C4-2B (cell line): ENCODE results near the gene ANKS1B.

Source experiments
- CTCF ChIP-seq: fragments of 450-650 bp; conservative IDR thresholded peaks from 2 replicates; pipeline ENCODE4 v1.5.1; 2017; ENCODE audit warnings: mild to moderate bottlenecking
- ZFX ChIP-seq: fragments of 450-650 bp; IDR thresholded peaks from 2 replicates; pipeline ENCODE4 v1.6.1; 2017

GRCh38 chr12:99670635-99671034 is 314.1 kb downstream of the ANKS1B start:
- TF ChIP-seq CTCF (no peak), ZFX (no peak)
